Measurements from ENCODE around the gene FAM110A. TPM values are rescaled to one million over a fixed set of nuclear protein-coding genes. Genes with fewer than 3 reads are reported as not detected.

Gene FAM110A
- total and polyA plus RNA-seq, 2 of the 8 experiments (the other 6 are each of a cell fraction or from before 2014, with no cell fraction given) = 10.1 to 10.9 TPM

DNA sequence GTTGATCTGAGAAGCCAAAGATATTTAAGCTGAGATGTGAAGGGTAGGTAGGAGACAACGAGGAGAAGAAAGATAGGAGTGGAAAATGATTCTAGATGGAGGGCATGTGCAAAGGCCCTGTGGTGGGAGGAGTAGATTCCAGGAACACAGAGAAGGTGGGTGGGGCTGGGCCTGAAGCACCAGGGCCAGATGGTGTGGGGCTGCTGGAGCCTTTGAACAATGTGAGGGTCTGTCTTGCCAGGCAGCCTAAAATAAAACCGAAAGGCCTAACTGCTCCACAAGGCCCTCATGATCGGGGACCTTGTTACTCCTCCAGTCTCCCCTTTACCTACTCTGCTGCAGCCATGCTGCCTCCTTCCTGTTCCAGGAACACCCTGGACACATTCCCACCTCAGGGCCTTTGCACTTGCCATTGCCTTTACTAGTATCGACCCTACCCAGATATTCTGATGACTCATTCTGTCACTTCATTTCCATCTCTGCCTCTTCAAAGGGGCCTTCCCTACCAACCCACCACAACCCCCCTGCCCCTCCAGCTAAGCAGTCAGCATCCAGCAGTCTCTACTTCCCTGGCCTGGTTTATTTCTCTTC, 20.0 kb downstream of the FAM110A start:
- Histone ChIP-seq H3K79me2 (ENCODE audit: control insufficient read depth in 1 of 2, insufficient read depth in 2 of 2, low read length in 2 of 2) (no peaks in the 10 kb centered on the region), H2AK5ac (ENCODE audit: low read depth, low read length) (no peak overlapping the region), H2AFZ (ENCODE audit: low read length) (no peak overlapping the region), H3K79me1 (ENCODE audit: low read depth, low read length) (no peaks in the 10 kb centered on the region), H2BK12ac (ENCODE audit: low read depth, low read length) (no peak overlapping the region), H3K4me3 (ENCODE audit: extremely low read depth in 1 of 4, insufficient read depth in 2 of 4, low read depth in 3 of 4, low read length in 4 of 4) (no peak overlapping the region), H3K23me2 (ENCODE audit: low read depth, low read length) (no peaks in the 10 kb centered on the region), H2BK15ac (ENCODE audit: low read length) (no peak overlapping the region), H3K18ac (ENCODE audit: extremely low read depth, low read length) (no peak overlapping the region), H4K5ac (ENCODE audit: insufficient read length, low read depth, low read length) (no peak overlapping the region), H2BK120ac (replicated peaks; ENCODE audit: low read depth, low read length) (no peak overlapping the region), H4K91ac (replicated peaks; ENCODE audit: insufficient read length, low read length) (no peak overlapping the region), H3K23ac (ENCODE audit: insufficient read length) (no peak overlapping the region), H3K56ac (replicated peaks; ENCODE audit: insufficient read length, low read depth, low read length) (no peak overlapping the region), H3K4me1 (replicated peaks in 1 of 4; ENCODE audit: control insufficient read depth in 3 of 4, insufficient read depth in 4 of 4, low read length in 3 of 4) (no peaks in the 10 kb centered on the region; a peak in 1 of 7 replicates), H3K4ac (replicated peaks; ENCODE audit: insufficient read length, low read depth, low read length) (no peak overlapping the region), H4K8ac (ENCODE audit: extremely low read depth, insufficient read depth, low read length) (no peak overlapping the region), H4K20me1 (replicated peaks in 1 of 2; ENCODE audit: control insufficient read depth in 1 of 2, insufficient read depth in 2 of 2, low read length in 2 of 2) (peaks cover 0 to 2% of the 10 kb centered on the region in 2 experiments), H3K4me2 (ENCODE audit: insufficient read depth in 1 of 2, low read depth in 2 of 2, low read length in 2 of 2) (no peak overlapping the region), H3K14ac (ENCODE audit: insufficient read length) (no peak overlapping the region), H3K27me3 (replicated peaks in 1 of 4; ENCODE audit: control insufficient read depth in 3 of 4, extremely low read depth in 1 of 4, insufficient read depth in 3 of 4, low read length in 3 of 4) (no peaks in the 10 kb centered on the region; a peak in 1 of 7 replicates), H2BK20ac (ENCODE audit: low read length) (no peak overlapping the region), H3K36me3 (ENCODE audit: control insufficient read depth in 2 of 4, insufficient read depth in 4 of 4, low read length in 3 of 4) (no peaks in the 10 kb centered on the region), H2BK5ac (ENCODE audit: low read depth, low read length) (no peak overlapping the region), H3K27ac (ENCODE audit: low read depth, low read length) (no peak overlapping the region), H3K9ac (replicated peaks in 1 of 4; ENCODE audit: extremely low read depth in 1 of 4, low read depth in 3 of 4, low read length in 3 of 4) (no peak overlapping the region), H3K9me3 (ENCODE audit: insufficient read depth in 2 of 2, low read depth in 1 of 2, low read length in 1 of 2) (no peaks in the 10 kb centered on the region)
- WGBS, 2 experiments (ENCODE audit: extremely low coverage in 1 of 2, insufficient coverage in 1 of 2, insufficient read length in 1 of 2, insufficient replicate concordance in 2 of 2, low coverage in 1 of 2, low lambda C conversion rate in 2 of 2, missing lambda C conversion rate in 1 of 2) = 92% methylated on average over 4 of the region's 4 CpGs; no CpG with 5 or more reads in 1 of the 2 experiments
- CTCF ChIA-PET (ENCODE audit: partially characterized antibody) = interaction anchor here (0.6 to 1.8 kb wide), 7 partner anchors 8 to 1369 kb away, joined by 3 to 9 read pairs (median 4); no protein-coding TSS in a partner anchor
- DNase-seq (ENCODE audit: low read depth in 1 of 2, low spot score in 2 of 2) (no peak), FAIRE-seq (no peak)
- POLR2A ChIA-PET (ENCODE audit: partially characterized antibody) = interaction anchor here (1.8 kb wide), 1 partner anchor 80 kb away, joined by 3 read pairs; no protein-coding TSS in a partner anchor
- 0 out of 2 replicates have a peak, but pooled peaks have one; percentile 55 for TF ChIP-seq KDM1A (IDR thresholded peaks at IDR 0.05; ENCODE audit: borderline replicate concordance, low read length)
- no peak for TF ChIP-seq POLR2A (IDR thresholded peaks at IDR 0.05; ENCODE audit: control extremely low read depth in 1 of 2, low read depth in 2 of 2, low read length in 2 of 2)
- TF ChIP-seq CTBP2 (IDR thresholded peaks at IDR 0.05; ENCODE audit: borderline replicate concordance, insufficient read depth, insufficient read length, low read length) = no peak
